A172 (cell line): ENCODE results near the gene NPW. TPM values are rescaled to one million over a fixed set of nuclear protein-coding genes. Genes with fewer than 3 reads are reported as not detected.
A peak's percentile ranks its signal among the peaks of the same experiment; 100 is the strongest.
"Not testable (repeated sequence)": the region's sequence is repeated elsewhere in the genome, so short reads cannot be mapped to it uniquely, and the experiment has no call there.

Experiments
- DNase-seq: peaks from one replicate; pipeline ENCODE4 v3.0.0-alpha.2; 2015; ENCODE audit warnings: low spot score
- total RNA-seq: library from RNA; depleted of rRNA; stranded (reverse); fragments of >200 nt; shearing (Covaris generic); gene quantifications from 2 replicates; pipeline ENCODE4 v1.2.3, GENCODE V29; 2014

The NPW gene
- total RNA-seq, 1 experiment from 2014 or later: not detected

DNA sequence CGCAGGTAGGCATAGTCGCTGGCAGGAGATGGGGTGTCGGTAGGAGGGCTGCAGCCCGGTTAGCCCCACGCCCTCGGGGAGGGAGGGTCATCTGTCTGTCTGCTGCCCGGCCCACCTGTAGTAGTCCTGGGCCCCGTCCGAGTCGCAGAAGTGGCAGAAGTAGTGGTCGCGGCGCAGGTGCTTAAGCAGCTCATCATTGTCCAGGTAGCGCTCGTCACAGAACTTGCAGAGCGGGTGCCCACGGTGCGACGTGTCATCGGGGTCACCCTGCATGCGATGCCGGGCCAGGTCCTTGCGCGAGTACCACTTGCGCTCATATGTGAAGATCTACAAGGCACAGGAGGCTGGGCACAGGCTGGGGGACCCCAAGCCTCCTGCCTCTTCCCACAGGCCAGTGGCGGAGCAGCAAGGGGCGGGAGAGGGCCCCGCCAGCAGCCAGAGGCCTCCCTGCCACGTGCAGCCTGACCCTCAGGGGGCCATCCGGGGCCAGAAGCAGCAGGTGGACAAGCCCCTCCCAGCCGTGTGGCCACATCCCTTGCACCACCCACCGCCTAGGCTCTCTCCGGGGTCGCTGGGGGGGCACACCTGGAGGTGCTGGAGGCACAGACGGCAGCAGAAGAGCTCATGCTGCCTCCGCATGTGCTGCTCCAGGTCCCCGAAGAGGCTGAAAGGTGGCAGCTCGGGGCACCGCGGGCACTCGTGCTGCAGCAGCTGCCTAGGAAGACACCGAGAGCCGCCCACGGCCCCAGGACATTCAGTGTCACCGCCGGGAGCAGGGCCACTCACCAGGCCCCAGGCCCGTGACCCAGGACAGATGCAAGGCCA is 17.0 kb upstream of the NPW start:
- DNase-seq: no peak

DNA sequence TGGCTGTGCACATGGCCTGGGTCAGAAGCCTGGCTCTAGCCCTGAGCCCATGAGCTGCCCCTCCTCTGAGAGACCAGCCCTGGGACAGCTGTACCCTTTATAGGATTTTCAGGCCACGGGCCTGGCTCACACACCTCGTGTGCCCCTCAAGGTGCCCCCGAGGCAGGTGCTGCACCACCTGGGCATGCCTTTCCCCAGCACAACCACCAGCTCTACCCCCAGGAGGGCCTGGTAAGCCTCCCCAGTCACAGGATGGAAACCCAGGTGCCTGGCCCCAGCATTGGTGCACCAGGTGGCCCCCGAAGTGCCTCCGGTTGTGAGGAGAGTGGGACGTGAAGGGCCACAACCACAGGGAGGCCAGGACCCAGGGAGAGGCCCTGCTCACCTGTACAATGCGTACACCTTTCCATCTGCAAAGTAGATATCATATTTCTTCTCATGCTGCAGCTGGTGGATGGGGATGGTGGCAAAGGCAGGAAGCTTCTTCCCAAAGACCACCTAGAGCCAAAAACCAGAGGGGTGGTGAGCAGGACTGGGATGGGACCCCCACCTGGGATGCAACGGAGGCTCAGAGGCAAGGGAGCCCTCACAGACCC is 16.3 kb upstream of the NPW start:
- DNase-seq: no peak

DNA sequence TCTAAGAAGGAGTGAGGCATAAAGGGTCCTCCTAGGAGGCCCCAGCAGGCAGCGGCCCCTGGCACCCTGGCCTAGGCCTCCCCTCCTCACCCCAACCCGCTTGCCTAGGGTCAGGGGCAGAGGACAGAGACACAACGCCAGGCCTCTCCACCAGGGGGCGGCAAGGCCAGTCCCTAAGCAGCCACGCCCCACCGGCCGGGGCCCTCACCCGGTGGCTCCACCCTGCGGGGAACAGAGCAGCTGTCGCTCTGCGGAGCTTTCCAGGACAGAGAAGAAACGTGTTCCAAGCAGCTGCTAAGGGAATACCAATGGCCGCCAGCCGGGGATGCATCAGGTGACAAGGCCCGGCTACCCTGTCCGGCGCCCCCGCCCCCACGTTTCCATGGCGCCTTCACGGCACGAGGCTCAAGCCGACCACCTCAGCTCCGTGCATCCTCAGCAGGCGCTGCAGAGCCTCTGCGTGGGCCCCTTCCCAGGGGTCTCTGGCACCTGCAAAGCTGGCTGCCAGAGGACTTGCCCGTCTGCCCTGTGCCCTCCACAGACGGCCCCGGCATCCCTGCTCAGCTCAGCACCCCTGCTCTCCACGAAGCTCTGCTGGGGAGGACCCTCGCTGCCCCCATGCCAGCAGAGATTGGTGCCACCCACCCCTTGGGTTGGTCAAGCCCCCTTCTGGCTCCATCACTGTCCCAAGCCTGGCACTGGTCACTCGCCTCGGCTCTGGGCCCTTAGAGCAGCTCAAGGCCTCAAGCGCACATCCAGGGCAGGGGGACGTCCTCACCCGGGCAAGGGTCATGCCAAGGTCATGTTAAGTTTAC is 15.6 kb upstream of the NPW start:
- DNase-seq: peak; percentile 86

DNA sequence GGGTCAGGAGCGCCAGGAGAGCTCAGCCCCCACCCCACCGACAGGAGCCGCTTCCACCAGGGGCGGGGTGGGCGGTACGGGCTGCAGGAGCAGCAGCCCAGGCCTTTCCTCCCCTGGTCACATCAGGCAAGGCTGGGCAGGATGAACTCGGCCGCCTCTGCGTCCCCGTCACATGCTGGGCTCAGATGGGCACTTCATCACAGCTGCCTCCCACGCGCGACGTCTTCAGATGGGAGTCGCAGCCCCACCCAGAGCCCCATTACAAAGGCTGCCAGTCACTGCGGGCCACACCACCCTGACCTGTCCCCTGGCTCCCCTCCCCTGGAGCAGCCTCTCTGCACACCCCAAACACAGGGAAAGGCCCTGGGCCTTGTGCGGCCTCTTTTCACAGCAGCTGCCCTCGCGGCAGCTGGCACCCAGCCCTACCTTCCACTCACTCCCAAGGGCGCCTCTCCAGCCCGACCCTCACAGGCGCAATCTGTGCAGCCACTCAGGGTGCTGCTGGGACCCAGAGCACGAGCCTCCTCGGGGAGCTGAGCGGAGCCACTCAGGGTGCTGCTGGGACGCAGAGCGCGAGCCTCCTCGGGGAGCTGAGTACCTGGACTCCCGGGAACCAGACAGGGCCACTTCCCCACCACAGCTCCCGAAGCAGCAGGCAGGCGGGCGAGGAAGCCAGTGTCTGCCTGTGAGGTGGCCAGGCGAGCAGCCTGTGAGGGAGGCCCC is 14.6 kb upstream of the NPW start:
- no peak for DNase-seq

DNA sequence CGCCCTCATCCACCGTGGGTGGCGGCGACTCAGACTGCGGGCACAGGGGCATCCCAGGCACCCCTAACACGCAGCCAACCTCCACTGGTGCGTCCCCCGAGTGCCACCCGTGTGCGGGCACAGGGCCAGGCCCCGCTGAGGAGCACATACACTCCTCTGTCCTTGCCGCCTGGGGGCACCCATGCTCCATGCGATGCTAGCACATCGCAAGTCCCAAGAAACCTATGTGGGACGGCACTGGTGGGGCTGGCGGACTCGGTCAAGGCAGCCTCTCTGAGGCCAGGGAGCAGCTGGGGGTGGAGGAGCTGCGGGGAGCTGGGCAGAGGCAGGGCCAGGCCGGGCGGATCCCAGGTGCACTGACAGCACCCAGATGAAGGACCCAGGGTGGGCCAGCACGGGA is 13.9 kb upstream of the NPW start:
- DNase-seq: no peak

DNA sequence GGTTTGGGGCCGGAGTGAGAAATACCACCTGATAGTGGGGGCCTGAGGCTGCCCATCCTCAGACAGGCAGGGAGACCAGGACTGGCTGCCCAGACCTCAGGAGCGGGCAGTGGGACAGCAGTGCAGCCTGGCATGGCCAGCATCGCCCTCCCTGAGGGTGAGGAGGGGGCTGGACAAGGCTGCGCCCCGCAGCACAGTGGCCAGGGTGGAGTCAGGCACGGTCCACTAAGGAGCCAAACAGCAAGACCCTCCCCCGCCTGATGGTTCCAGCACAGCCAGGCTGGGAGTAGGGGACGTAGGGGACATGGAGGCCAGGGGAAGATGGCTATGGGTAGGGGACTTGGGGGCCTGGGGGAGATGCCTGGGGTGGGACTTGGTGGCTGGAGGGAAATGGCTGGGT is 13.3 kb upstream of the NPW start:
- no peak for DNase-seq

DNA sequence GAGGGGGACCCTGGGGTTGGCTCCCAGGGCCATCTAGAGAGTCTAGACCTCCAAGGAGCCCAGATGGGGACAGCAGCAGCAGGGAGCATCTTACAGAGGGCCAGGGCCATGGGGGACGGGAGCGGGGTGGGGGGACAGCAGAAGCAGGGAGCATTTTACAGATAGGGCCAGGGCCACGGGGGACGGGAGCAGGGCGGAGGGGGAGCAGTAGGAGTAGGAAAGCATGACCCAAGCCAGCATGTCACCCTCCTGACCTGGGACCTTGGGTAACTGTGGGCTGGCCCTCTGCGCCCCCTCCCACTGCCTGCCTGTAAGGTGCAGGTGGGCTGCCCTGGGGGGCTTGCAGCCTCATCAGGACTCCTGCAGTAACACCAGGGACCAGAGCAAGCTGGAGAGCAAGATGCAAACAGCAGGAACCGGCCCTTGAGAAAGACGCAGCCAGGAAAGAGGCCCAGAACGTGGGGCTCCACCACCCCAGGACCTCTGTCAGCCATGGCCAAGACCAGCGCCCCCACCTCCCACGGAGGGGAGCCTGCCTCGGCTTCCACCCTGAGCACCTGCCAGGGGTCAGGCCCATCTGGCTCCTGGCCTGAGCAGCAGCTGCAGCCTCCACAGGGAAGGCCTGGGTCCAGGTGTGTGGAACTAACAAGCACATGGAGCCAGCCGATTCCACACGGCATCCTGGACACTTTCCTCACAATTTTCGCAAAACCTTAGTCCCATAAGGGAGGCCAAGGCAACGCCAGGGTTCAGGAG is 12.3 kb upstream of the NPW start:
- DNase-seq: no peak

DNA sequence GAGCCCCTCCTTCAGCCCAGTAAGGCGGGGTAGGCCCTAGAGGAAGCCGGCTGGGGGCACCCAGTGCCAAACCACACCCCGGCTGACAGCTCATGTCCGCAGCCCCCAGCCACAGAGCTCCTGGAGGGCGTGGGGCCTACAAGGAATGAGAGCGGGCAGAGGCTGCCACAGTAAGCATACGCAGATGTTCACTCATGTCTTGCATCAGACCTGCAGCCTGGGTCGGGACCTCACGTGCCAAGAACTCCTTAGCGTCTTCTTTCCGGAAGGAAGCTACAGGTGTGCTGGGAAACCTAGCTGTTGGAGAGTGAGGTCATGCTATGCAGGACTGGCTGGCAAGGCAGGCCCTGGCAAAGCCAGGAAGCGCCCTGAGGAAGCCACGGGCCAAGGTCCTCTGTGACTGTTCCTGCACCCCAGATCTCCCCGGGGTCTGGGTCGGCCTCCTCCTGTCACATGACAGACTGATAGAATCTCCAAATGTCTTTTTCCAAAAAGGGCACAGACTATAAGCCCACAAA is 11.5 kb upstream of the NPW start:
- DNase-seq: peak; percentile 77

DNA sequence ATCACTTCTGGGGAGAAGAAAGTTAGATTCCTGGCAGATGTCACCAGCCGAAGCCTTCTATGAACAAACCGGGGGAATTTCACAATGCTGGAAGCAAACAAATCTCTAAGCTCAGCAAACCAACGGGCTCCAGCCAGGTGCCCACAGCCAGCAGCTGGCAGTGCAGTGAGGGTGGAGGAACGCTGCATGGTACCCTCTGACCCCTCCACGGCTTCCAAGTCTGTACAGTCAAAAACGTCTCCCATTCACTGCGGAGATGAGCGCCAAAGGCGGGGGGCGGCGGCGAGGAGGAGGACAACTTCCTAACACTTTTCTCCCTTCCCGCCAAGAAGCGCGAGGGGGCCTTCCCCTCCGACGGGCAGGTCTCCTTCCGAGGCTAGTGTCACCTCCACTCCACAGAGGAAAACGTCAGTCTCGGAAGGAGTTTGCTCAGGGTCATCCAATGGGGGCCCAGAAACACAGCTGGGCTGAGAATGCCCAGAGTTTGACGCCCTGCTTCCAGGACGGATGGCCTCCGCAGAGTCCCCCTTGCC is 10.9 kb upstream of the NPW start:
- DNase-seq: no peak

DNA sequence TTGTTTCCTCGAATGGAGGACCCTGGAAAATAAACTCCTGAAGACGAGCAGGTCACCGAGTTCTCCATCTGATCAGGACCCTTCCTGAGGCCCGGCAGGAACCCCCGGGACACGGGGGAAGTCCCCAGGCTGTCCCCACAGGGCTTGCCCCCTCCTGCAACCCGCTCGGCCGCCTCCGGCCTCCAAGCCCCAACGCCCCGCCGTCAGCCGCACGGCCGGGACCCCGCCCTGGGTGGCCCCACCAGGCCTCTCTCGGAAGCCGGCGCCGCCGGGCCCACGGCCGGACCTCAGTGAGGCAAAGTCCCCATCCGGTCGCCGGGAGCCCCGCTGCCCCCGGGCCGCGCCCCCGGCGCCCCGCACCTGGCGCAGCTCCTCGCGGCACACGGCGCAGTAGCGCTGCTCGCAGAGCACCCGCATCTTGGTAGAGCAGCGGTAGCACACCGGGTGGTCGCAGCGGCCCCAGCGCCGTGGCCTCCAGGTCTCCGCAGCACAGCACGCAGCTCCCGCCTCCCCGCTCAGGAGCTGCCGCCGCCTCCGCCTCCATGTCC is 10.3 kb upstream of the NPW start:
- DNase-seq: no peak

DNA sequence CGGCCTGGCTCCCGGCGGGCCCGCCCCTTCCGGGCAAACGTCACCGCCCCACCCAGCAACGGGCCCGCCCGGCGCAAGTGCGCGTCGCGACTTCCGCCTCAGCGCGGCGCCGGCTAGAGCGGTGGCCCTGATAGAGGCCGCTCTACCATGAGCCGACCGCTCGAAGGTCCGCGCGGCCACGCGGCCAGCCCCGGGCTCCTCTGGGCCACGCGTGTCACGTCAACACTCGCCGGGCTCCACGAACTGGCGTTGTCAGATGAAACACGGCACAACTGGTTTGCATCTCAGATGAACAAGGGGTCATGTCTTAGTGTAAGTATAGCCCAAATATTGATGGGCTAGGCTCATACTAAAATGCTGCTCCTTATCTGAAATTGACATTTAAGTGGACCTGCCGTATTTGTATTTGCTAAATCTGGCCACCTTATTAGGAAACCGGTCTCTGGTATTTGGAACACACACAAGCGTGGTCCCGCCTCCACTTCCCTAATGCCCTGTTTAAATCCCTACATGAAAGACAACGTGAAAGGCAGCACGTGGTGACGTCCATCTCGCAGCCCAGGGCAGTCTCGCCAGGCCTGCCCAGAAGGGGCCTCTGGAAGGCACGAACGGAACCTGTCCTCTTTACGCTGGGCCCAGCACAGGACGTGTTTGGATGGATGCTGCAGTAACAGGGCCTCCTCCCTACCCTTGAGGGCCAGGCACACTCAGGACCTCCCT is 9.6 kb upstream of the NPW start, which contains the start of gene ZNF598:
Gene ZNF598, minus strand, starts transcription at position 31 of the 720 bp plus-strand sequence.
- peak; percentile 61 for DNase-seq

DNA sequence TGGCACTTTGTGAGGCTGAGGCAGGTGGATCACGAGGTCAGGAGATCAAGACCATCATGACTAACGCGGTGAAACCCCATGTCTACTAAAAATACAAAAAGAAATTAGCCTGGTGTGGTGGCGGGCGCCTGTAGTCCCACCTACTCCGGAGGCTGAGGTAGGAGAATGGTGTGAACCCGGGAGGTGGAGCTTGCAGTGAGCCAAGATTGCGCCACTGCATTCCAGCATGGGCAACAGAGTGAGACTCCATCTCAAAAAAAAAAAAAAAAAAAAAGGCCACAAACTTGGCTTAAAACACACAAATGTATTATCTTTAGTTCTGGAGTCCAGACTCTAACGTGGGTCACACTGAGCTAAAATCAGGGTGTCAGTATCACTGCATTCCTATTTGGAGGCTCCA is 7.9 kb upstream of the NPW start:
- DNase-seq: not testable (repeated sequence)

DNA sequence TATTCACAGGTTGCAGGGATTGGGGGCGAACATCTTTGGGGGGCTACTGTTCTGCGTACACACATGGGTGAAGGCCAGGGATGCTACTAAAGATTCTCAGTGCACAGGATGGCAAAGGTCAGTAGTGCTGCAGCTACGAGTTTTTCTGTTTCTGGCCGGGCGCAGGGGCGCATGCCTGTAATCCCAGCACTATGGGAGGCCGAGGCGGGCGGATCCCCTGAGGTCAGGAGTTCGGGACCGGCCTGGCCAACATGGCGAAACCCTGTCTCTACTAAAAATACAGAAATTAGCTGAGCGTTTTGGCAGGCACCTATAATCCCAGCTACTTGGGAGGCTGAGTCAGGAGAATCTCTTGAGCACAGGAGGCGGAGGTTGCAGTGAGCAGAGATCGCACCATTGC is 6.1 kb upstream of the NPW start:
- no peak for DNase-seq

DNA sequence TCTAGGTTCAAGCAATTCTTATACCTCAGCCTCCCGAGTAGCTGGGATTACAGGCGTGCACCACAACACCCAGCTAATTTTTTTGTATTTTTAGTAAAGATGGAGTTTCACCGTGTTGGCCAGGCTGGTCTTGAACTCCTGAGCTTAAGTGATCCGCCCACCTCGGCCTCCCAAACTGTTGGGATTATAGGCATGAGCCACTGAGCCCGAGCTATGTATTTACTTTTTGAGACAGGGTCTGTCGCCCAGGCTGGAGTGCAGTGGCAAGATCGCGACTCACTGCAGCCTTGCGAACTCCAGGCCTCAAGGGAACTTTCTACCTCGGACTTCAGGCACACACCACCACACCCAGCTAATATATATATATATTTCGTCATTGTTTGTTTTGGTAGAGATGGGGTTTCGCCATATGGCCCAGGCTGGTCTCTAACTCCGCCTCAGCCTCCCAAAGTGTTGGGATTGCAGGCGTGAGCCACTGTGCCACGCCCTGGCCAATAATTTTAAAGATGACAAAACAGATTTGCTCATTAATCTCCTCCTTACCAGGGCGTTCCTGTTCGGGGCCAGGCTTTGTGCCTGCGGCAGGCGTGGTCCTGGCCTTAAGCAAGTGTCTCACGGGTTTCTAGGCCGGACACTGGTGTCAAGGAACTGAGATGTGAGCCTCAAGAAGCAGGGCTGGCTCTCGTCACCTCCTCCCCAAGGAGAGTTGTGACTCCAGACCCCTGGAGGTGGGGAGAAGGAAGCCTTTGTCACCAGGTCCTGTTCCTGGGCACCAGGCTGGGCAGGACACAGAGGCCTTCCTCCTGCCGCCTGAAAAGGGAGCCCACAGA is 4.3 kb upstream of the NPW start:
- peak; percentile 92 for DNase-seq

DNA sequence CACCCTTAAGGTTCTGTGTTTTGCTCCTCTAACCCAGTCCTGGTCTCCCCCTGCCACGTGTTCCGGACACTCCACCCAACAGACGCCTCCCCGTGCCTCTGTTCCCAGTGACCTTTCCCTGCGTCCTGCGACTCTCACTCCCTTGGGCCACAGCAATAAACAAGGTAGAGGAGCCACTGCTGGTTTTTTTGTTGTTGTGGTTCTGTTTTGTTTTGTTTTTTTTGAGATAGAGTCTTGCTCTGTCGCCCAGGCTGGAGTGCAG is 3.7 kb upstream of the NPW start:
- DNase-seq: no peak

DNA sequence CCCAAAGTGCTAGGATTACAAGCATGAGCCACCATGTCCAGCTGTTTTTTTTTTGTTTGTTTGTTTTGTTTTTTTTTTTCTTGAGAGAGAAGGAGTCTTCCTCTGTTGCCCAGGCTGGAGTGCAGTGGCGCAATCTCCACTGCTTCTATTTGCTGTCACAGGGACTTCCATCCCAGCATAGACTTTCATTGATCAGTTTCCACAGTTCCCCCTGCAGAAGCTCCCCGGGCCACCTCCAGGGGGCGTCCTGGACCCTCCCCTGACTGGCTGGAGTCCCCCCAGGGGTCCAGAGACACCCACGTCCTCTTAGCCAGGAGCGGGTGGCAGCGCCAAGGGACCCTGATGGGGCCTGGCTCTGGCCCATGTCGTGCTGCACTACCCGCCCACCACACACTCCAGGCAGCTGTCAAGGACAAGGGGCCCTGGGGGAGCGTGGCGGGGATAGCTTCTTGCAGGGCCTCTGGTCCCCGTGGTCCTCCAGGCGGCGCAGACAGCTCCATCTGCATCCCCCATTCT is 3.1 kb upstream of the NPW start:
- no peak for DNase-seq

DNA sequence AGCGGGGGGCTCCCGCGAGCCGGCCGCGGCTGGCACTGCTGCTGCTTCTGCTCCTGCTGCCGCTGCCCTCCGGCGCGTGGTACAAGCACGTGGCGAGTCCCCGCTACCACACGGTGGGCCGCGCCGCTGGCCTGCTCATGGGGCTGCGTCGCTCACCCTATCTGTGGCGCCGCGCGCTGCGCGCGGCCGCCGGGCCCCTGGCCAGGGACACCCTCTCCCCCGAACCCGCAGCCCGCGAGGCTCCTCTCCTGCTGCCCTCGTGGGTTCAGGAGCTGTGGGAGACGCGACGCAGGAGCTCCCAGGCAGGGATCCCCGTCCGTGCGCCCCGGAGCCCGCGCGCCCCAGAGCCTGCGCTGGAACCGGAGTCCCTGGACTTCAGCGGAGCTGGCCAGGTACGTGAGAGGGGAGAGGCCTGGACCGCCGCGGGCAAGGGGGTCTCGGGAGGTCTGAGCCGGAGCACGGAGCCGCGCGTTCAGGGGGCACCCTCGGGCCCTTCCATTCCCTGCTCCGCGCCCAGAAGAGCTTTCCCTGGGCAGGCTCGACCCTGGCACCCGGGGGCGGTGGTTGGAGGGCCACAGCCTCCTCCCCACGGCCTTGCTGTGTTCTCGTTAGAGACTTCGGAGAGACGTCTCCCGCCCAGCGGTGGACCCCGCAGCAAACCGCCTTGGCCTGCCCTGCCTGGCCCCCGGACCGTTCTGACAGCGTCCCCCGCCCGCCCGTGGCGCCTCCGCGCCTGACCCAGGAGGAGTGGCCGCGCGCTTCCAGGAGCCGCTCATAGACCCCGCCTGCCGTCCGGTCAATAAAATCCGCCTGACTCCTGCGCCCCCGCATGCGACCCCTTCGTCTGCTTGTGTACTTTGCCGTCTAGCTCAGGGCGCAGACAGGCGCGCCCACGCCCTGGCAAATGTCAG is 591 bp downstream of the NPW start:
- DNase-seq: no peak

DNA sequence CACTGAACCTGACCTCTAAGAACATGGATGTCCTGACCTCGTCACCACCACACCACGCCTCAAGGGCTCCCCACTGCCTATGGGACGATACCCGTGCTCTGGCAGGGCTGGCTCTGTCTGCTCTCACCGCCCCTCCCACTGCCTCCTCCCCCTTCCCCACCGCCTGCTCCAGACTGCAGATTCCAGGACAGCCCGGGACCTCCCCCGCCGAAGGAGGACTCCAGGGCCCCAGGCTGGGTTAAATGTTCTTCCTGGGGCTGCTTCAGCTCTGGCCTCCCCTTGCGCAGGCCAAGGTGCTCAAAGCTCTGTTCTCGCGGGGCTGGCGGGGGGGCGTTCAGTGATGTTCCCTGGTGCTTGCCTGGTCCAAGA is 3.1 kb downstream of the NPW start:
- DNase-seq: no peak
